Mucosa of rectum (tissue), 2 donors: ENCODE results near the gene PLA2R1.
A peak's percentile ranks its signal among the peaks of the same experiment; 100 is the strongest.

Experiments used
- H3K27ac ChIP-seq, 2 donors: one replicate each; pipeline ENCODE4 v1.7.0; 2013; ENCODE audit warnings: inconsistent platforms in 2 of 2, low read depth in 2 of 2, low read length in 2 of 2
- H3K27me3 ChIP-seq, 2 donors: one replicate each; pipeline ENCODE4 v1.7.0; 2013; ENCODE audit warnings: low read length in 2 of 2; ENCODE audit not compliant: control insufficient read depth in 2 of 2, insufficient read depth in 2 of 2
- H3K36me3 ChIP-seq, 2 donors: one replicate each; pipeline ENCODE4 v1.7.0; 2013; ENCODE audit warnings: low read length in 2 of 2; ENCODE audit not compliant: control insufficient read depth in 2 of 2, insufficient read depth in 2 of 2
- H3K4me1 ChIP-seq, 2 donors: one replicate each; pipeline ENCODE4 v1.7.0; 2013; ENCODE audit warnings: low read length in 2 of 2, mild to moderate bottlenecking in 1 of 2; ENCODE audit not compliant: control insufficient read depth in 2 of 2, insufficient read depth in 2 of 2
- H3K4me3 ChIP-seq, 2 donors: one replicate each; pipeline ENCODE4 v1.7.0; 2013; ENCODE audit warnings: low read length in 2 of 2
- H3K9ac ChIP-seq, 2 donors: one replicate each; pipeline ENCODE4 v1.7.0; 2013; ENCODE audit warnings: low read length in 2 of 2, low read depth in 1 of 2, mild to moderate bottlenecking in 1 of 2
- H3K9me3 ChIP-seq, 2 donors: one replicate each; pipeline ENCODE4 v1.7.0; 2013; ENCODE audit warnings: low read length in 2 of 2; ENCODE audit not compliant: control insufficient read depth in 2 of 2
- donor health status: healthy.
- donor health status: Normal muscosa, but diverticular disease.

Gene PLA2R1

DNA sequence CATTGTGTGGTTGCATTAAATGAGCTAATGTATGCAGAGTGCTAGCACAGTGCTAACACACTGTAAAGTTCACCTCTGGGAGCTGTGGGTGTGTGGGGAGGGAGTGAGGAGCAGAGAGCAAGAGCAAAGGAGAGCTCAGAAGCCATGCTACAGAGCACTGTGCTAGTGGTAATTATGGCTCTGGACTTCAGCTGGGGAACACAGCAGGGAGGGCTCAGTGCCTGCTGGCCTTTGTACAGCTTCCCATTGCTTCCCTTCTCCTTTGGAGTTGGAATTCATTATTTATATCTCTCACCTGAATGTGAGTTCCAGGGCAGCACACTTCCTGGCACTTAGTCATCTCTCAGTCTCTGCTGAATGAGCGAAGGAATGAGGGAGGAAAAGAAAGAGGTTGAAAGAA, 2.5 kb upstream of the PLA2R1 start:
- Histone ChIP-seq H3K9me3 (no peaks in the 10 kb centered on the region), H3K9ac (no peak overlapping the region), H3K4me3 (no peak overlapping the region), H3K4me1 (peaks cover 6 to 11% of the 10 kb centered on the region in 2 donors), H3K27ac (no peak overlapping the region), H3K27me3 (no peaks in the 10 kb centered on the region), H3K36me3 (no peaks in the 10 kb centered on the region)

DNA sequence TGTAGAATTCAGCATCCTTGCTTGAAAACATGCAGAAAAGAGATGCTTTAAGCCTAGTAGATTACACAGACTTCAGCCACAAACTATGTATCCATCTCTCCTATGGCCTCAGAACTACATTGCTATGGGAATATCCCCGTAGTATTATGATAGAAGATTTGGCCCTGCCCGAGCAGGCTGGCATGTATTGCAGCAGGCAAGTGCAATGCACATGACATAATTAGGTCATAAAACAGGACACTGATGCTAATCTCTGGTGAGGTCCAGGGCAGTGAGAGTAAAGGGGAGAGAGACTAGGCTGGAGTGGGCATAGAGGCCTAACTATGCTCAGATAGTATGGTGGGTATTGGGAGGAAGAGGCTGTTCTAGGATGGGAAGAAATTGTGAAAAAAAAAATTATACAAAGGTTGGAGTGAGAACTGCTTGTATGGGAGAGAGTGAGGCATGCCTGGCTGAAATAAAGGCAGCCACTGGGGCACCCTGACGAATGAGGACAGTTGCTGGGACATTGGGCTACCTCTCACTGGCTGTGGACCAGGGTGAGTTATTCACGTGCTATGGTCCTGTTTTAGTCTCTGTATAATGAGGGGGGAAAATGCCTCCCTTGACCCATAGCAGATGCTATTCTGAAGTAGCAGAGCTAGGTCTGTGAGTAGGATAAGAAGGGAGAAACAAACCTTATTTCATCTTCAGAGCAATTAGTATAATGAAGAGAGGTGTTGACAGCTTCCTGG, 1.6 kb upstream of the PLA2R1 start:
- Histone ChIP-seq H3K27ac (no peak overlapping the region), H3K4me3 (no peak overlapping the region), H3K9me3 (no peaks in the 10 kb centered on the region), H3K9ac (no peak overlapping the region), H3K4me1 (peaks cover 6 to 11% of the 10 kb centered on the region in 2 donors), H3K36me3 (no peaks in the 10 kb centered on the region), H3K27me3 (no peaks in the 10 kb centered on the region)

- Histone ChIP-seq H3K4me1 (peaks cover 6 to 11% of the 10 kb centered on the region in 2 donors), H3K9me3 (no peaks in the 10 kb centered on the region), H3K4me3 (peak overlapping the region; percentile 82 to 84), H3K36me3 (no peaks in the 10 kb centered on the region), H3K27me3 (no peaks in the 10 kb centered on the region), H3K9ac (peak overlapping the region in 1 of 2 donors; percentile 60), H3K27ac (peak overlapping the region in 1 of 2 donors; percentile 52)
These were observed 856 bp upstream of the PLA2R1 start for GRCh38 chr2:160063271-160063670.

DNA sequence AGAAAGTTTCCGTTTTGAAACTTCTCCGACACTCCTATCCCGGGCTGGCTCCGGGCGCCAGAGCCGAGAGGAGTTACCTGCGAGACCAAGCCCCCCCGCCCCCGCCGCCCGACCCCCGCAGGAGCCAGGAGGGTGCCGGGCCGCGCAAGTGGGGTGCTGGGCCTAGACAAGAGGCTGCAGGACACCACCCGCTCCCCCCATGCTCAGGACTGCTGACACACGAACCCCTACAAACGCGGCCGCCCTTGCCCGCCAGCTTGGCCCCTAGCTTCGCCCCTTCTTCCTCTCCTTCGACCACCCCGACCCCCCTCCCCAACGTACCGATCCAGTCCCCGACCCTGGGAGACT, 497 bp downstream of the PLA2R1 start:
- Histone ChIP-seq H3K4me3 (peak overlapping the region; percentile 82 to 84), H3K9me3 (no peaks in the 10 kb centered on the region), H3K4me1 (peaks cover 6 to 11% of the 10 kb centered on the region in 2 donors), H3K27me3 (no peaks in the 10 kb centered on the region), H3K27ac (peak overlapping the region in 1 of 2 donors; percentile 52), H3K9ac (peak overlapping the region in 1 of 2 donors; percentile 60), H3K36me3 (no peaks in the 10 kb centered on the region)

- no peaks in the 10 kb centered on the region for H3K36me3 ChIP-seq
- no peaks in the 10 kb centered on the region for H3K27me3 ChIP-seq
- no peak overlapping the region for H3K27ac ChIP-seq
- H3K9me3 ChIP-seq: no peaks in the 10 kb centered on the region
- peaks cover 6 to 11% of the 10 kb centered on the region in 2 donors for H3K4me1 ChIP-seq
- H3K9ac ChIP-seq: no peak overlapping the region
- H3K4me3 ChIP-seq: peak overlapping the region; percentile 82 to 84
These were observed 882 bp downstream of the PLA2R1 start for GRCh38 chr2:160061533-160061932.

DNA sequence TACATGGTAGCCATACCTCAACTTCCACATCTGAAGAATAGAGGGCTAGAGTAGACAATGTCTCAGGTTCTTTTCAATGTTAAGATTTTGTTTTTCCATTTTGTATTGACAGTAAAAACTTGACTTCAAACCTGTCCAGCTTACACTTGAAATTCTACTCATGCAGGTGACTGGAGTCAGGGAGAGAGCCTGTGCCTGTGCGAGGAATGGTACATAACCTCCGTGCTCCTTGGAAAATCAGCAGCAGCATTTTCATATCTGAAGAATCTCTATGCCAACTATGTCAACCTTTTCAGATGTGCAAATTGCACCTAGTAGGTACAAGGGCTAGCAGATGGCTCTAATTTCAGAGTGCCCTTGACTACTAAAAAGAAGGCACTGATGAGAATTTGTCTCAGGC, 2.1 kb downstream of the PLA2R1 start:
- no peak overlapping the region for H3K27ac ChIP-seq
- peaks cover 6 to 11% of the 10 kb centered on the region in 2 donors for H3K4me1 ChIP-seq
- H3K27me3 ChIP-seq: no peaks in the 10 kb centered on the region
- no peak overlapping the region for H3K4me3 ChIP-seq
- H3K9ac ChIP-seq: no peak overlapping the region
- H3K9me3 ChIP-seq: no peaks in the 10 kb centered on the region
- no peaks in the 10 kb centered on the region for H3K36me3 ChIP-seq

GRCh38 chr2:160057356-160057755, 5.1 kb downstream of the PLA2R1 start:
- Histone ChIP-seq H3K36me3 (no peaks in the 10 kb centered on the region), H3K4me1 (peaks cover 0 to 4% of the 10 kb centered on the region in 2 donors), H3K9me3 (no peaks in the 10 kb centered on the region), H3K27me3 (no peaks in the 10 kb centered on the region), H3K4me3 (no peak overlapping the region), H3K9ac (no peak overlapping the region), H3K27ac (no peak overlapping the region)

DNA sequence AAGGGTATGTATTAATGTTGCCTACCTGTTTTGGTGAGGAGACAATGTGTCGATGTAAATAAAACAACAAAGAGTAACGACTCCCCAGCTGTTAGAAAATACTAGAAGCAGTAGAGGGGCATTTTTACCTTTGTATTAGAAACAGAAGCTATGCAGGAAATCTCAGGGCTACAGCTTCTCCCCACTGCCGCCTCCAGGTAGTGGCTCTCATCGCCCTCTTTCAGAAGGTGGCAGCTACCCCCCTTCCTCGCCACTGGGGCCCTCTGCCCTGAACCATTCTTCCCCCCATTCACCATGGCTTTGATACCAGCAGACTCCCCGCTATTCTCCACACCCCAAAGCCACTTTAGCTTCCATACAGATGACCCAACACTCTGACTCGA, 6.7 kb downstream of the PLA2R1 start:
- Histone ChIP-seq H3K27me3 (no peaks in the 10 kb centered on the region), H3K4me3 (no peak overlapping the region), H3K36me3 (no peaks in the 10 kb centered on the region), H3K27ac (no peak overlapping the region), H3K9ac (no peak overlapping the region), H3K9me3 (no peaks in the 10 kb centered on the region), H3K4me1 (peaks cover 0 to 3% of the 10 kb centered on the region in 2 donors)

DNA sequence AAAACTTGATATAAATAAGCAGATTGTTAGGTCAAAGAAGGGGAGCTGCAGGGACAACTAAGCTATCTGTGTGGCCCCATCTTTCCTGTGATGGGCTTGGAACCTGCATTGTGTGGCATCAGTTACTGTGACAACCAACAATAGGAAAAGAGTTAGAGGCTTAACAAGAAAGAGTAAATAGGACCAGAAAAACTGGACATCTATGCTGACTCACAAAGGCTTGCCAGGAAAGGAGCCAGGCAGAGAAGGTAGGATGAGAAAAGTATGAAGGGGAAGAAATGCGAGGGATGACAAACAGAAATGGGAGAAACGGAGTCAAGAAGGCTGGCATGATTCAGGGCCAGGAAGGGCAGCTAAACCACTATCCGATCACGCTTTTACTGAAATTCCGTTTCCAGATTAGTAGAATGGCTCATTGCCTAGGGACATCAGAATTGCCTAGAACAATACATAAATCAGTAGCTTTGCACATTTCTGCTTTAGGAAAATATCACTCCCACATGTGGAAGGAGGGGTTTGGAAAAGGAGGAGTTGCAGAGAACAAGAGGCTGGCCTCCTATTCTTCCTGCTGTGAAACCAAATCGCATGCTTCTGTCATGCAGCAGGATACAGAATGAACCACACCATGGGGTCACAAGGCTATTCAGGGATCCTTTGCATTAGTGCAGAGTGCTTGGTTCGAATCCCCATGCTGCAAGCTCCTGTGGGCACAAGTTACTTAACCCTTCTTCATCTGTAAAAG, 7.3 kb downstream of the PLA2R1 start:
- H3K36me3 ChIP-seq: no peaks in the 10 kb centered on the region
- peaks cover 0 to 6% of the 10 kb centered on the region in 2 donors for H3K4me1 ChIP-seq
- H3K27me3 ChIP-seq: no peaks in the 10 kb centered on the region
- no peak overlapping the region for H3K4me3 ChIP-seq
- no peak overlapping the region for H3K27ac ChIP-seq
- no peaks in the 10 kb centered on the region for H3K9me3 ChIP-seq
- no peak overlapping the region for H3K9ac ChIP-seq

DNA sequence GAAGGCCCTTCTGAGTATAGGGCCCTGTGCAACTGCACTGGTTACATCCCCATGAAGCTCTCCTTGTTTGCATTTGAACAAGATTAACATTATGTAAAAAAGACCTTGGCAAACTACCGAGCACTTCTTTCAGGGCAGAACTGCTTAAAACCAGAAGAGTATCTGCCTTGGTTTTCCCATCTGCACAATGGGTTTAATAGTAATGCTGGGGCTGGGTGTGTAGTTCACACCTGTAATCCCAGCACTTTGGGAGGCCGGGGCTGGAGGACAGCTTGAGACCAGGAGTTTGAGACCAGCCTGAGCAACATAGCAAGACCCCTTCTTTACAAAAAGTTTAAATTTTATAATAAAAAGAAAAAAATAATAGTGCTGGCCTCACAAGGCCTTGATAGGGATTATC, 8.5 kb downstream of the PLA2R1 start:
- H3K9me3 ChIP-seq: no peaks in the 10 kb centered on the region
- no peaks in the 10 kb centered on the region for H3K27me3 ChIP-seq
- peaks cover 0 to 7% of the 10 kb centered on the region in 2 donors for H3K4me1 ChIP-seq

More for the DNA sequence above, 8.5 kb downstream of the PLA2R1 start:
- Histone ChIP-seq H3K9ac (no peak overlapping the region), H3K27ac (no peak overlapping the region), H3K36me3 (no peaks in the 10 kb centered on the region), H3K4me3 (no peak overlapping the region)
